Muscle of arm (tissue), 14 donors: ENCODE measurements around the gene ATG4C. TPM values are rescaled to one million over a fixed set of nuclear protein-coding genes. Genes with fewer than 3 reads are reported as not detected.
"Not testable (repeated sequence)": the region's sequence is repeated elsewhere in the genome, so short reads cannot be mapped to it uniquely, and the experiment has no call there.

Experiments used
- DNase-seq: peaks from one replicate; pipeline ENCODE4 v3.0.0-alpha.2; 2013
- long read RNA-seq, 11 donors: transcript quantifications; one replicate each; lab custom pipeline, GENCODE V29; 2026
- polyA plus RNA-seq, 12 donors: library from polyadenylated mRNA; unstranded; fragments of 120-200 nt; gene quantifications; one replicate each; pipeline ENCODE4 v1.2.1, GENCODE V29; 2013; ENCODE audit not compliant: insufficient read length in 12 of 12

Gene ATG4C
- 10 to 100 TPM in 8 of 12 donors, 1 to 10 TPM in 2, not detected in 2; 6.8 to 15.1 (median 10.5) TPM for polyA plus RNA-seq
- long read RNA-seq, donor 1, partial matches to known transcripts = 0 of 1 reads
- long read RNA-seq, donor 1, other reads (novel, unspliced or antisense) = 0 of 1 reads
- long read RNA-seq, donor 2, partial matches to known transcripts = 0 of 2 reads
- long read RNA-seq, donor 2, other reads (novel, unspliced or antisense) = 0 of 2 reads
- long read RNA-seq, donor 3, partial matches to known transcripts = 0 of 1 reads
- long read RNA-seq, donor 3, other reads (novel, unspliced or antisense) = 0 of 1 reads
- long read RNA-seq, donor 4, partial matches to known transcripts = 0 of 1 reads
- long read RNA-seq, donor 4, other reads (novel, unspliced or antisense) = 0 of 1 reads
- long read RNA-seq, donor 5, partial matches to known transcripts = 0 of 5 reads
- long read RNA-seq, donor 5, other reads (novel, unspliced or antisense) = 0 of 5 reads
- long read RNA-seq, donor 6, partial matches to known transcripts = 0 of 1 reads
- long read RNA-seq, donor 6, other reads (novel, unspliced or antisense) = 0 of 1 reads
- long read RNA-seq, donor 7, partial matches to known transcripts = 0 of 1 reads
- long read RNA-seq, donor 7, other reads (novel, unspliced or antisense) = 0 of 1 reads
- long read RNA-seq, donor 8, partial matches to known transcripts = 0 of 1 reads
- long read RNA-seq, donor 8, other reads (novel, unspliced or antisense) = 0 of 1 reads
- long read RNA-seq, donor 9 = 0 reads
- long read RNA-seq, donor 10, partial matches to known transcripts = 0 of 2 reads
- long read RNA-seq, donor 10, other reads (novel, unspliced or antisense) = 0 of 2 reads
- long read RNA-seq, donor 11, partial matches to known transcripts = 0 of 5 reads
- long read RNA-seq, donor 11, other reads (novel, unspliced or antisense) = 0 of 5 reads

- peak; percentile 96 for DNase-seq
Measured at GRCh38 chr1:62783736-62784508, at the start of gene ATG4C. TSS of gene ATG4C (plus strand) at chr1:62784132. CDS start at chr1:62803787, 19,655 bp downstream.

GRCh38 chr1:62735491-62736171, 48.3 kb upstream of the ATG4C start:
- DNase-seq = peak; percentile 66

GRCh38 chr1:62740701-62741100, 43.2 kb upstream of the ATG4C start:
- DNase-seq = not testable (repeated sequence)

GRCh38 chr1:62744611-62745577, 39.0 kb upstream of the ATG4C start:
- peak; percentile 42 for DNase-seq

- peak; percentile 58 for DNase-seq
Measured at GRCh38 chr1:62746086-62746808, 37.7 kb upstream of the ATG4C start.

- no peak for DNase-seq
Measured at GRCh38 chr1:62746809-62747138, 37.2 kb upstream of the ATG4C start.

- DNase-seq = no peak
Measured at GRCh38 chr1:62753031-62753965, 30.6 kb upstream of the ATG4C start.

- not testable (repeated sequence) for DNase-seq
Measured at GRCh38 chr1:62754938-62755337, 29.0 kb upstream of the ATG4C start.

- DNase-seq = not testable (repeated sequence)
Measured at GRCh38 chr1:62756255-62756884, 27.6 kb upstream of the ATG4C start.

- DNase-seq = not testable (repeated sequence)
Measured at GRCh38 chr1:62759232-62759875, 24.6 kb upstream of the ATG4C start.

- DNase-seq = not testable (repeated sequence)
Measured at GRCh38 chr1:62760021-62760782, 23.7 kb upstream of the ATG4C start.

- DNase-seq = not testable (repeated sequence)
Measured at GRCh38 chr1:62761223-62761870, 22.6 kb upstream of the ATG4C start.

- not testable (repeated sequence) for DNase-seq
Measured at GRCh38 chr1:62762027-62762426, 21.9 kb upstream of the ATG4C start.

- no peak for DNase-seq
Measured at GRCh38 chr1:62765981-62766380, 18.0 kb upstream of the ATG4C start.

GRCh38 chr1:62768551-62768950, 15.4 kb upstream of the ATG4C start:
- not testable (repeated sequence) for DNase-seq
